AG08396 (cell line): ENCODE data around the gene GSG1.

ENCODE experiments used
- DNase-seq: peaks from one replicate; pipeline ENCODE4 v3.0.0; 2012; ENCODE audit warnings: low spot score, mixed read lengths

Gene GSG1

GRCh38 chr12:13103391-13104033, at the start of gene GSG1:
Gene GSG1 (minus strand): TSS chr12:13103667. CDS start chr12:13103512, 155 bp downstream.
- DNase-seq: no peak

GRCh38 chr12:13153180-13153579, 49.7 kb upstream of the GSG1 start:
- no peak for DNase-seq

- no peak for DNase-seq
These were observed 49.3 kb upstream of the GSG1 start for GRCh38 chr12:13152756-13153155.

- DNase-seq: no peak
These were observed 48.8 kb upstream of the GSG1 start for GRCh38 chr12:13152281-13152680.

GRCh38 chr12:13149411-13149810, 45.9 kb upstream of the GSG1 start:
- no peak for DNase-seq

GRCh38 chr12:13148485-13148847, 45.0 kb upstream of the GSG1 start:
- DNase-seq: no peak

GRCh38 chr12:13147688-13148484, 44.4 kb upstream of the GSG1 start:
- no peak for DNase-seq

- DNase-seq: no peak
These were observed 43.0 kb upstream of the GSG1 start for GRCh38 chr12:13146336-13146938.

- DNase-seq: no peak
These were observed 40.9 kb upstream of the GSG1 start for GRCh38 chr12:13144266-13144828.

- DNase-seq: no peak
These were observed 39.3 kb upstream of the GSG1 start for GRCh38 chr12:13142747-13143146.

- no peak for DNase-seq
These were observed 38.2 kb upstream of the GSG1 start for GRCh38 chr12:13141686-13142085.

- peak; percentile 84 for DNase-seq
These were observed 32.1 kb upstream of the GSG1 start for GRCh38 chr12:13135371-13136178.

GRCh38 chr12:13133886-13134285, 30.4 kb upstream of the GSG1 start:
- no peak for DNase-seq

- DNase-seq: no peak
These were observed 27.5 kb upstream of the GSG1 start for GRCh38 chr12:13130981-13131380.

GRCh38 chr12:13128291-13128965, 25.0 kb upstream of the GSG1 start:
- DNase-seq: no peak

- no peak for DNase-seq
These were observed 24.0 kb upstream of the GSG1 start for GRCh38 chr12:13127444-13127843.

GRCh38 chr12:13126494-13126893, 23.0 kb upstream of the GSG1 start:
- no peak for DNase-seq

- no peak for DNase-seq
These were observed 22.5 kb upstream of the GSG1 start for GRCh38 chr12:13125996-13126395.

GRCh38 chr12:13124656-13125505, 21.4 kb upstream of the GSG1 start:
- DNase-seq: no peak

- DNase-seq: no peak
These were observed 18.1 kb upstream of the GSG1 start for GRCh38 chr12:13121568-13121967.

- no peak for DNase-seq
These were observed 16.9 kb upstream of the GSG1 start for GRCh38 chr12:13120413-13120812.
